ENCODE results near the gene SPIB. TPM values are rescaled to one million over a fixed set of nuclear protein-coding genes. Genes with fewer than 3 reads are reported as not detected.

SPIB gene
- polyA plus RNA-seq, 1 donor (not counting 4 experiments of a cell fraction or from before 2014, with no cell fraction given): not detected

GRCh38 chr19:50430888-50431342 is 12.2 kb downstream of the SPIB start:
- no peak for FAIRE-seq
- Histone ChIP-seq H3K9me3 (ENCODE audit: control insufficient read depth, low read depth, low read length) (no peaks in the 10 kb centered on the region), H3K9me1 (ENCODE audit: control insufficient read depth, extremely low read depth, insufficient read depth, low read length) (no peaks in the 10 kb centered on the region), H3K4me1 (ENCODE audit: control insufficient read depth, extremely low read depth, insufficient read depth, low read length) (peaks cover 9% of the 10 kb centered on the region), H3K4me2 (ENCODE audit: control insufficient read depth, extremely low read depth, insufficient read depth, low read depth, low read length) (peak overlapping the region; percentile 97), H3K9ac (ENCODE audit: control insufficient read depth, extremely low read depth, insufficient read depth, low read length) (peak overlapping the region; percentile 52), H3K4me3 (ENCODE audit: control insufficient read depth in 2 of 3, extremely low read depth in 1 of 3, insufficient read depth in 2 of 3, low read depth in 1 of 3, low read length in 3 of 3) (peak overlapping the region in 2 of 3 experiments; percentile 70 to 77), H3K36me3 (ENCODE audit: control insufficient read depth in 2 of 2, extremely low read depth in 1 of 2, insufficient read depth in 2 of 2, low read length in 2 of 2) (no peaks in the 10 kb centered on the region), H3K79me2 (ENCODE audit: control insufficient read depth, insufficient read depth, low read length) (no peaks in the 10 kb centered on the region), H2AFZ (ENCODE audit: control insufficient read depth, low read length) (peak overlapping the region; percentile 99), H4K20me1 (ENCODE audit: control insufficient read depth, extremely low read depth, insufficient read depth, low read length) (no peaks in the 10 kb centered on the region), H3K27ac (ENCODE audit: control insufficient read depth, insufficient read depth, low read length) (no peak overlapping the region), H3K27me3 (ENCODE audit: control insufficient read depth, extremely low read depth, insufficient read depth, low read length) (peaks cover 14% of the 10 kb centered on the region)
- TF ChIP-seq EZH2 (IDR thresholded peaks at IDR 0.05; ENCODE audit: low read length): no peak
- TF ChIP-seq, protein P1, sequence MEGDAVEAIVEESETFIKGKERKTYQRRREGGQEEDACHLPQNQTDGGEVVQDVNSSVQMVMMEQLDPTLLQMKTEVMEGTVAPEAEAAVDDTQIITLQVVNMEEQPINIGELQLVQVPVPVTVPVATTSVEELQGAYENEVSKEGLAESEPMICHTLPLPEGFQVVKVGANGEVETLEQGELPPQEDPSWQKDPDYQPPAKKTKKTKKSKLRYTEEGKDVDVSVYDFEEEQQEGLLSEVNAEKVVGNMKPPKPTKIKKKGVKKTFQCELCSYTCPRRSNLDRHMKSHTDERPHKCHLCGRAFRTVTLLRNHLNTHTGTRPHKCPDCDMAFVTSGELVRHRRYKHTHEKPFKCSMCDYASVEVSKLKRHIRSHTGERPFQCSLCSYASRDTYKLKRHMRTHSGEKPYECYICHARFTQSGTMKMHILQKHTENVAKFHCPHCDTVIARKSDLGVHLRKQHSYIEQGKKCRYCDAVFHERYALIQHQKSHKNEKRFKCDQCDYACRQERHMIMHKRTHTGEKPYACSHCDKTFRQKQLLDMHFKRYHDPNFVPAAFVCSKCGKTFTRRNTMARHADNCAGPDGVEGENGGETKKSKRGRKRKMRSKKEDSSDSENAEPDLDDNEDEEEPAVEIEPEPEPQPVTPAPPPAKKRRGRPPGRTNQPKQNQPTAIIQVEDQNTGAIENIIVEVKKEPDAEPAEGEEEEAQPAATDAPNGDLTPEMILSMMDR (optimal IDR thresholded peaks at IDR 0.05 in 1 of 3, IDR thresholded peaks at IDR 0.05 in 1 of 3, conservative IDR thresholded peaks at IDR 0.05 in 1 of 3; ENCODE audit: extremely low read depth in 1 of 3, insufficient read depth in 2 of 3, low read length in 3 of 3): no peak
- no peak for DNase-seq (ENCODE audit: low read depth, low spot score)
- dilution Hi-C loops (cut with MboI; ENCODE audit: extremely low pct_ligation_motif_present, low sequenced_read_pairs): no loop called here

GRCh38 chr19:50431343-50432220 is 12.8 kb downstream of the SPIB start:
- DNase-seq (ENCODE audit: low read depth, low spot score) (no peak), FAIRE-seq (no peak)
- no peaks in the 10 kb centered on the region for H3K9me1 ChIP-seq (ENCODE audit: control insufficient read depth, extremely low read depth, insufficient read depth, low read length)
- no peaks in the 10 kb centered on the region for H3K79me2 ChIP-seq (ENCODE audit: control insufficient read depth, insufficient read depth, low read length)
- H3K9ac ChIP-seq (ENCODE audit: control insufficient read depth, extremely low read depth, insufficient read depth, low read length): peak overlapping the region; percentile 52
- H2AFZ ChIP-seq (ENCODE audit: control insufficient read depth, low read length): peak overlapping the region; percentile 99
- dilution Hi-C loops (cut with MboI; ENCODE audit: extremely low pct_ligation_motif_present, low sequenced_read_pairs): no loop called here
- peaks cover 9% of the 10 kb centered on the region for H3K4me1 ChIP-seq (ENCODE audit: control insufficient read depth, extremely low read depth, insufficient read depth, low read length)
- H3K36me3 ChIP-seq (ENCODE audit: control insufficient read depth in 2 of 2, extremely low read depth in 1 of 2, insufficient read depth in 2 of 2, low read length in 2 of 2): no peaks in the 10 kb centered on the region
- TF ChIP-seq EZH2 (IDR thresholded peaks at IDR 0.05; ENCODE audit: low read length): no peak
- TF ChIP-seq, protein P1 (optimal IDR thresholded peaks at IDR 0.05 in 1 of 3, IDR thresholded peaks at IDR 0.05 in 1 of 3, conservative IDR thresholded peaks at IDR 0.05 in 1 of 3; ENCODE audit: extremely low read depth in 1 of 3, insufficient read depth in 2 of 3, low read length in 3 of 3): no peak
- no peak overlapping the region for H3K27ac ChIP-seq (ENCODE audit: control insufficient read depth, insufficient read depth, low read length)
- H4K20me1 ChIP-seq (ENCODE audit: control insufficient read depth, extremely low read depth, insufficient read depth, low read length): no peaks in the 10 kb centered on the region
- peak overlapping the region; percentile 52 to 77 (median 70) for H3K4me3 ChIP-seq (ENCODE audit: control insufficient read depth in 2 of 3, extremely low read depth in 1 of 3, insufficient read depth in 2 of 3, low read depth in 1 of 3, low read length in 3 of 3)
- H3K27me3 ChIP-seq (ENCODE audit: control insufficient read depth, extremely low read depth, insufficient read depth, low read length): peaks cover 14% of the 10 kb centered on the region
- H3K4me2 ChIP-seq (ENCODE audit: control insufficient read depth, extremely low read depth, insufficient read depth, low read depth, low read length): peak overlapping the region; percentile 97
- H3K9me3 ChIP-seq (ENCODE audit: control insufficient read depth, low read depth, low read length): no peaks in the 10 kb centered on the region
